H9 (cell line): ENCODE results near the gene DAPP1. TPM values are rescaled to one million over a fixed set of nuclear protein-coding genes. Genes with fewer than 3 reads are reported as not detected.

ENCODE experiments used
- DNase-seq: peaks from one replicate; pipeline ENCODE4 v3.0.0-alpha.2; 2017
- H2AFZ ChIP-seq: one replicate; pipeline ENCODE4 v1.6.1; 2013; ENCODE audit warnings: mild to moderate bottlenecking, low read length, control low read depth, moderate library complexity
- H2AK5ac ChIP-seq: 2 replicates; pipeline ENCODE4 v1.6.1; 2013; ENCODE audit warnings: low read length, control low read depth, mixed read lengths; ENCODE audit not compliant: insufficient read length
- H2BK120ac ChIP-seq: one replicate; pipeline ENCODE4 v1.6.1; 2013; ENCODE audit warnings: low read depth, mild to moderate bottlenecking, low read length, control low read depth, inconsistent platforms; ENCODE audit not compliant: poor library complexity, severe bottlenecking
- H2BK12ac ChIP-seq: 2 replicates; pipeline ENCODE4 v1.6.1; 2013; ENCODE audit warnings: low read length, control low read depth, mixed read lengths, low read depth; ENCODE audit not compliant: insufficient read length
- H2BK15ac ChIP-seq: 2 replicates; pipeline ENCODE4 v1.6.1; 2013; ENCODE audit warnings: low read depth, low read length, control low read depth
- H2BK20ac ChIP-seq: one replicate; pipeline ENCODE4 v1.6.1; 2013; ENCODE audit warnings: low read depth, mild to moderate bottlenecking, low read length, control low read depth, inconsistent platforms; ENCODE audit not compliant: poor library complexity, severe bottlenecking
- H2BK5ac ChIP-seq: 2 replicates; pipeline ENCODE4 v1.6.1; 2013; ENCODE audit warnings: low read length, control low read depth, mixed read lengths; ENCODE audit not compliant: insufficient read length
- H3K14ac ChIP-seq: 2 replicates; pipeline ENCODE4 v1.6.1; 2013; ENCODE audit warnings: low read length, control low read depth; ENCODE audit not compliant: insufficient read depth
- H3K18ac ChIP-seq: 2 replicates; pipeline ENCODE4 v1.6.1; 2013; ENCODE audit warnings: low read depth, mild to moderate bottlenecking, mixed read lengths, low read length, control low read depth; ENCODE audit not compliant: insufficient read length
- H3K23ac ChIP-seq: 2 replicates; pipeline ENCODE4 v1.6.1; 2013; ENCODE audit warnings: low read length, control low read depth, mixed read lengths, low read depth; ENCODE audit not compliant: insufficient read length
- H3K23me2 ChIP-seq: 2 replicates; pipeline ENCODE4 v1.6.1; 2013; ENCODE audit warnings: low read depth, mild to moderate bottlenecking, mixed read lengths, low read length, control low read depth; ENCODE audit not compliant: insufficient read length, poor library complexity, severe bottlenecking
- H3K27ac ChIP-seq: 2 replicates; pipeline ENCODE4 v1.5.1; 2013; ENCODE audit warnings: low read length, control low read depth, mixed read lengths, low read depth; ENCODE audit not compliant: insufficient read length
- H3K27me3 ChIP-seq: 2 replicates; pipeline ENCODE4 v1.6.1; 2013; ENCODE audit warnings: low read length, control low read depth, inconsistent platforms; ENCODE audit not compliant: insufficient read depth
- H3K4ac ChIP-seq: 2 replicates; pipeline ENCODE4 v1.6.1; 2013; ENCODE audit warnings: low read depth, mild to moderate bottlenecking, control low read depth, inconsistent platforms, low read length, moderate library complexity
- H3K4me1 ChIP-seq: 2 replicates; pipeline ENCODE4 v1.6.1; 2013; ENCODE audit warnings: low read length, control low read depth, inconsistent platforms; ENCODE audit not compliant: insufficient read depth
- H3K4me2 ChIP-seq: 2 replicates; pipeline ENCODE4 v1.6.1; 2013; ENCODE audit warnings: low read length, control low read depth, mixed read lengths; ENCODE audit not compliant: insufficient read length, insufficient read depth
- H3K56ac ChIP-seq: 2 replicates; pipeline ENCODE4 v1.6.1; 2013; ENCODE audit warnings: low read depth, mild to moderate bottlenecking, mixed read lengths, low read length, control low read depth; ENCODE audit not compliant: insufficient read length
- H3K79me1 ChIP-seq: 2 replicates; pipeline ENCODE4 v1.6.1; 2013; ENCODE audit warnings: low read depth, mild to moderate bottlenecking, moderate library complexity, low read length, control low read depth, inconsistent platforms; ENCODE audit not compliant: insufficient read depth, poor library complexity, severe bottlenecking
- H3K79me2 ChIP-seq: 2 replicates; pipeline ENCODE4 v1.6.1; 2013; ENCODE audit warnings: low read length, control low read depth, inconsistent platforms; ENCODE audit not compliant: insufficient read depth
- H3K9ac ChIP-seq: 2 replicates; pipeline ENCODE4 v1.6.1; 2013; ENCODE audit warnings: low read length, control low read depth, mixed read lengths; ENCODE audit not compliant: insufficient read length; ENCODE audit errors: extremely low read depth
- H3K9me3 ChIP-seq: one replicate; pipeline ENCODE4 v1.6.1; 2013; ENCODE audit warnings: low read depth, low read length, inconsistent platforms; ENCODE audit not compliant: control insufficient read depth
- H3T11ph ChIP-seq: one replicate; pipeline ENCODE4 v1.6.1; 2013; ENCODE audit warnings: mild to moderate bottlenecking, low read length, control low read depth, inconsistent platforms
- H4K20me1 ChIP-seq: one replicate; pipeline ENCODE4 v1.6.1; 2013; ENCODE audit not compliant: control insufficient read depth, insufficient read length, insufficient read depth
- H4K5ac ChIP-seq: 2 replicates; pipeline ENCODE4 v1.6.1; 2013; ENCODE audit warnings: low read depth, mild to moderate bottlenecking, mixed read lengths, low read length, control low read depth; ENCODE audit not compliant: insufficient read length
- H4K8ac ChIP-seq: replicated peaks from 2 replicates; pipeline ENCODE4 v1.6.1; 2013; ENCODE audit warnings: low read length, control low read depth, mixed read lengths, low read depth; ENCODE audit not compliant: insufficient read length
- H4K91ac ChIP-seq: 2 replicates; pipeline ENCODE4 v1.6.1; 2013; ENCODE audit warnings: low read depth, mild to moderate bottlenecking, moderate library complexity, mixed read lengths, low read length, control low read depth; ENCODE audit not compliant: insufficient read length
- H3K27ac Mint-ChIP-seq, 3 experiments: 2 replicates in 2 of 3; 3 replicates in 1 of 3; pipeline ENCODE4 v1.8.0; 2020 to 2021; ENCODE audit warnings: mixed read lengths in 3 of 3, mild to moderate bottlenecking in 1 of 3, moderate library complexity in 1 of 3
- H3K27me3 Mint-ChIP-seq: 2 replicates; pipeline ENCODE4 v1.8.0; 2021; ENCODE audit warnings: low read depth, mild to moderate bottlenecking, moderate library complexity, mixed read lengths
- H3K36me3 Mint-ChIP-seq, 3 experiments: 2 replicates in 2 of 3; 3 replicates in 1 of 3; pipeline ENCODE4 v1.8.0; 2020 to 2021; ENCODE audit warnings: low read depth in 3 of 3, mixed read lengths in 3 of 3; ENCODE audit not compliant: insufficient read depth in 1 of 3
- H3K4me1 Mint-ChIP-seq, 2 experiments: 2 replicates each; pipeline ENCODE4 v1.8.0; 2020; ENCODE audit warnings: mixed read lengths in 2 of 2
- H3K4me3 Mint-ChIP-seq, 2 experiments: 2 replicates in 1 of 2; 3 replicates in 1 of 2; pipeline ENCODE4 v1.8.0; 2020 to 2021; ENCODE audit warnings: mild to moderate bottlenecking in 2 of 2, mixed read lengths in 2 of 2, moderate library complexity in 1 of 2
- H3K9me3 Mint-ChIP-seq, 2 experiments: 2 replicates in 1 of 2; 3 replicates in 1 of 2; pipeline ENCODE4 v1.8.0; 2020; ENCODE audit warnings: mild to moderate bottlenecking in 2 of 2, mixed read lengths in 2 of 2, moderate library complexity in 1 of 2
- CTCF ChIP-seq: fragments of 200-600 bp; sonication (generic); conservative IDR thresholded peaks from 3 replicates; pipeline ENCODE4 v1.8.0; 2021; ENCODE audit warnings: antibody characterized with exemption, mild to moderate bottlenecking
- WGBS: extraction: QIAGEN DNeasy Blood & Tissue Kit; methylation state at CpG from one replicate; pipeline ENCODE4 v1.1.7; 2013; ENCODE audit warnings: missing lambda C conversion rate, low lambda C conversion rate, mixed read lengths; ENCODE audit not compliant: insufficient read length; ENCODE audit errors: extremely low coverage; 5-methylcytosine and 5-hydroxymethylcytosine counted together
- total RNA-seq: library from RNA; stranded (reverse); gene quantifications from 2 replicates; pipeline ENCODE4 v1.2.1, GENCODE V29; 2021

Gene DAPP1
- total RNA-seq, 1 experiment from 2014 or later = not detected

DNA sequence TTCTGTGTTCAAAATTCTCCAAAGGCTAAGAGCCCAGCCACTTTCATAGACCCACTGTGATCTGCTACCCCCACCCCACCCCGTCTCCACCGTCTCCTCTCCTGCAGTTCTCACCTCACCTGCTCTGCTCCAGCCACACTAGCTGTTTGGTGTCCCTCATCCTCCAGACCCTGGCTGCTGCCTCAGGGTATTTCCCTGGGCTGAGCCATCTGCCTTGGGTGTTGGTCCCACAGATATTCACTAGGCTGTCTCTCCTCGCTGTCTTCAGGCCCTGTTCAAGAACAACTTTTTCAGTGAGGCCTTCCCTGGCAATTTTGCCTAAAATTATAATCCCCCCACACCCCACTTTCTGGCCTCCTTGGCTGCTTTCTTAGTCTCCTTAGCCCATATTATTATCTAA is 31.8 kb upstream of the DAPP1 start:
- H2BK20ac ChIP-seq = no peak overlapping the region
- H3K18ac ChIP-seq = no peak overlapping the region
- Mint-ChIP-seq H3K4me1 (no peaks in the 10 kb centered on the region), H3K27ac (peak overlapping the region in 1 of 3 experiments; percentile 81; a peak in 1 of 7 replicates), H3K27me3 (no peaks in the 10 kb centered on the region), H3K4me3 (no peak overlapping the region), H3K9me3 (no peaks in the 10 kb centered on the region), H3K36me3 (no peaks in the 10 kb centered on the region)
- H4K91ac ChIP-seq = no peak overlapping the region
- no peak overlapping the region for H2BK12ac ChIP-seq
- no peak overlapping the region for H3K23ac ChIP-seq
- no peak overlapping the region for H2AK5ac ChIP-seq
- no peak for DNase-seq
- no peaks in the 10 kb centered on the region for H3K9me3 ChIP-seq
- no peaks in the 10 kb centered on the region for H3K4me1 ChIP-seq
- TF ChIP-seq CTCF = no peak
- no peaks in the 10 kb centered on the region for H3K79me2 ChIP-seq
- no peak overlapping the region for H2BK120ac ChIP-seq
- H3K27ac ChIP-seq = no peak overlapping the region
- H3K4ac ChIP-seq = no peak overlapping the region
- H3K14ac ChIP-seq = no peak overlapping the region
- no peaks in the 10 kb centered on the region for H3K79me1 ChIP-seq
- no peak overlapping the region for H3T11ph ChIP-seq
- no peak overlapping the region for H2BK15ac ChIP-seq
- no CpG with 5 or more reads among the region's 3 CpGs for WGBS
- H3K9ac ChIP-seq = no peak overlapping the region
- H2AFZ ChIP-seq = no peak overlapping the region
- no peak overlapping the region for H3K4me2 ChIP-seq
- no peak overlapping the region for H3K56ac ChIP-seq
- no peaks in the 10 kb centered on the region for H3K23me2 ChIP-seq
- H4K5ac ChIP-seq = no peak overlapping the region
- no peaks in the 10 kb centered on the region for H3K27me3 ChIP-seq
- H2BK5ac ChIP-seq = no peak overlapping the region
- H4K20me1 ChIP-seq = no peaks in the 10 kb centered on the region
- H4K8ac ChIP-seq = no peak overlapping the region
